HCT116 (cell line): ENCODE results near the gene KCNK1. TPM values are rescaled to one million over a fixed set of nuclear protein-coding genes. Genes with fewer than 3 reads are reported as not detected.

Experiments
- ATAC-seq: fragments of 200-7000 bp; cut with Tn5 transposase; 2 replicates; pipeline ENCODE4 v1.9.1; 2020; ENCODE audit warnings: mild to moderate bottlenecking, moderate library complexity
- BruUV-seq: library from RNA; stranded (reverse); fragments of 400-500 nt; replicated peaks from 2 replicates; lab custom pipeline; 2021; lab: Mats Ljungman, UMichigan
- CTCF ChIA-PET: fragments of 300-600 bp; sonication (Branson Sonifier 250); formaldehyde crosslinking; loops from one replicate; lab custom pipeline; 2021; ENCODE audit warnings: antibody characterized with exemption; lab: Charles Lee
- POLR2A ChIA-PET: fragments of 300-600, 350-600 bp; sonication (Branson Sonifier 250); formaldehyde crosslinking; loops from one replicate; lab custom pipeline; 2021; ENCODE audit warnings: antibody characterized with exemption; lab: Charles Lee
- RAD21 ChIA-PET, 2 experiments: fragments of 300-600 bp; sonication (Branson Sonifier 250); formaldehyde crosslinking; loops; one replicate each; lab custom pipeline; 2023; ENCODE audit warnings: low total read pairs in 2 of 2; ENCODE audit not compliant: uncharacterized antibody in 2 of 2, unreplicated experiment in 2 of 2, low non-redundant PET in 1 of 2; lab: Charles Lee
- DNase-seq: peaks from one replicate; pipeline ENCODE4 v3.0.0-alpha.2; 2010; ENCODE audit warnings: low read depth, low spot score
- H2AFZ ChIP-seq: fragments of 200-600 bp; shearing (Covaris generic), sonication (generic); 2 replicates; pipeline ENCODE4 v1.6.1; 2017; ENCODE audit warnings: low read depth, mixed run types, mixed read lengths, antibody characterized with exemption, low read length; ENCODE audit not compliant: poor library complexity, severe bottlenecking
- H3K27ac ChIP-seq: 2 replicates; pipeline ENCODE4 v1.5.1; 2012; ENCODE audit warnings: low read depth, low read length
- H3K27me3 ChIP-seq: fragments of 200-600 bp; sonication (generic); 2 replicates; pipeline ENCODE4 v1.6.1; 2016; ENCODE audit warnings: mixed run types, low read length, mixed read lengths; ENCODE audit not compliant: insufficient read depth
- H3K36me3 ChIP-seq, 2 experiments: fragments of 200-500 bp in 1 of 2; fragments of 200-600 bp in 1 of 2; sonication (Bioruptor generic) in 1 of 2; sonication (generic) in 1 of 2; 2 replicates each; pipeline versions ENCODE4 v1.5.1 to v1.6.1; 2014 to 2016; ENCODE audit warnings: low read length in 2 of 2, inconsistent platforms in 1 of 2, mixed read lengths in 1 of 2, mixed run types in 1 of 2; ENCODE audit not compliant: insufficient read depth in 2 of 2, control insufficient read depth in 1 of 2
- H3K4me1 ChIP-seq, 2 experiments: fragments of 200-600 bp in 1 of 2; sonication (generic) in 1 of 2; 2 replicates each; pipeline versions ENCODE4 v1.5.1 to v1.6.1; 2012 to 2017; ENCODE audit warnings: low read length in 2 of 2, inconsistent platforms in 1 of 2, mild to moderate bottlenecking in 1 of 2, mixed read lengths in 1 of 2, mixed run types in 1 of 2, moderate library complexity in 1 of 2; ENCODE audit not compliant: insufficient read depth in 2 of 2, control insufficient read depth in 1 of 2
- H3K4me2 ChIP-seq: fragments of 200-600 bp; sonication (generic); 2 replicates; pipeline ENCODE4 v1.6.1; 2017; ENCODE audit warnings: mixed run types, low read length, mixed read lengths
- H3K4me3 ChIP-seq, 2 experiments: fragments of 200-600 bp in 1 of 2; sonication (generic) in 1 of 2; replicated peaks in 1 of 2; 2 replicates each; pipeline ENCODE4 v1.5.1; 2011 to 2016; ENCODE audit warnings: low read length in 2 of 2, control low read depth in 1 of 2, low read depth in 1 of 2, mild to moderate bottlenecking in 1 of 2, mixed read lengths in 1 of 2, mixed run types in 1 of 2
- H3K79me2 ChIP-seq: fragments of 200-600 bp; sonication (generic); 2 replicates; pipeline ENCODE4 v1.6.1; 2017; ENCODE audit warnings: mild to moderate bottlenecking, mixed run types, low read length, moderate library complexity, mixed read lengths; ENCODE audit not compliant: insufficient read depth
- H3K9ac ChIP-seq: fragments of 200-600 bp; sonication (generic); 2 replicates; pipeline ENCODE4 v1.6.1; 2016; ENCODE audit warnings: low read length, mixed read lengths
- H3K9me2 ChIP-seq: fragments of 200-600 bp; sonication (generic), shearing (Covaris generic); 2 replicates; pipeline ENCODE4 v1.6.1; 2017; ENCODE audit warnings: mixed run types, mild to moderate bottlenecking, moderate library complexity; ENCODE audit not compliant: insufficient read depth
- H3K9me3 ChIP-seq, 2 experiments: fragments of 200-500 bp in 1 of 2; fragments of 200-600 bp in 1 of 2; sonication (Bioruptor generic) in 1 of 2; sonication (generic) in 1 of 2; 2 replicates each; pipeline ENCODE4 v1.6.1; 2014 to 2017; ENCODE audit warnings: low read length in 2 of 2, mixed read lengths in 2 of 2, inconsistent platforms in 1 of 2, low read depth in 1 of 2, mild to moderate bottlenecking in 1 of 2, mixed run types in 1 of 2, moderate library complexity in 1 of 2; ENCODE audit not compliant: control insufficient read depth in 1 of 2, insufficient read depth in 1 of 2
- H4K20me1 ChIP-seq: fragments of 200-600 bp; sonication (generic), shearing (Covaris generic); 2 replicates; pipeline ENCODE4 v1.6.1; 2017; ENCODE audit warnings: mixed run types, mild to moderate bottlenecking, moderate library complexity; ENCODE audit not compliant: insufficient read depth
- POLR2A ChIP-seq: IDR thresholded peaks from 2 replicates; pipeline ENCODE4 v1.7.0; 2011; ENCODE audit warnings: borderline replicate concordance; ENCODE audit not compliant: insufficient read depth, insufficient read length; ENCODE audit errors: extremely low read depth
- POLR2AphosphoS5 ChIP-seq: IDR thresholded peaks from 2 replicates; pipeline ENCODE4 v1.6.1; 2011; ENCODE audit warnings: mild to moderate bottlenecking, low read depth, low read length, moderate library complexity
- SP1 ChIP-seq: IDR thresholded peaks from 2 replicates; pipeline ENCODE4 v1.6.1; 2012; ENCODE audit warnings: low read depth
- intact Hi-C: fragments of 100-400 bp; cut with micrococcal nuclease; formaldehyde crosslinking; loops from 2 replicates; pipeline ENCODE4 v1.10.0; 2022
- total RNA-seq: library from RNA; stranded (reverse); gene quantifications from one replicate; pipeline ENCODE4 v1.2.1, GENCODE V29; 2021; ENCODE audit not compliant: unreplicated experiment
- TF ChIP-seq, protein P1 (sequence below): IDR thresholded peaks from 2 replicates; pipeline ENCODE4 v1.6.1; 2012
- TF ChIP-seq, protein P2 (sequence below): IDR thresholded peaks from 2 replicates; pipeline ENCODE4 v1.6.1; 2012; ENCODE audit warnings: low read depth

The KCNK1 gene
- total RNA-seq, 1 experiment from 2014 or later: 28.4 TPM

- TF ChIP-seq, protein P1, sequence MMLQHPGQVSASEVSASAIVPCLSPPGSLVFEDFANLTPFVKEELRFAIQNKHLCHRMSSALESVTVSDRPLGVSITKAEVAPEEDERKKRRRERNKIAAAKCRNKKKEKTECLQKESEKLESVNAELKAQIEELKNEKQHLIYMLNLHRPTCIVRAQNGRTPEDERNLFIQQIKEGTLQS: no peak
These were observed 27.6 kb upstream of the KCNK1 start (continued) for GRCh38 chr1:233586301-233586700.

DNA sequence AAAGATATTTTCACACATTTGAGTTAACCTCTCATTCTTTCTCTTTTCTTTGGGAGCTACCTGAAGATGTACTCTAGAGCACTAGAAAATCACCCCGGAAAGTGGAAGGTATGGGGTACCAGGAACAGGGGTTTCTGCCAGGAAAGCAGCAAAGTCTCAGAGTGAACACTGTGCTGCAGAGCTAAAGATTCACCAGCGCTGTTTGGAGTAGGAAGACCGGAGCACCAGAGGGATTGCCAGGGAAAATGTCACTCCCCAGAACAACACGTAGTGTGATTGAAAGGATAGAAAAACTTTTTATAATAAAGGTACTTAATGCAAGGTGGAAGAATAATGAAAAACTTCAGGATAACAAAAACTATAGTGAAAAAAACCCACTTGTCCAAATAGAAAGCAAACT, 26.7 kb upstream of the KCNK1 start:
- no peak overlapping the region for H3K27ac ChIP-seq
- ChIA-PET POLR2A (no interaction called here), RAD21 (no interaction called here), CTCF (no interaction called here)
- H3K36me3 ChIP-seq: no peaks in the 10 kb centered on the region
- H2AFZ ChIP-seq: no peak overlapping the region
- BruUV-seq: no TSS peak
- ATAC-seq: no peak
- no peak overlapping the region for H3K4me3 ChIP-seq
- H3K27me3 ChIP-seq: no peaks in the 10 kb centered on the region
- no peaks in the 10 kb centered on the region for H3K79me2 ChIP-seq
- no peak overlapping the region for H3K4me2 ChIP-seq
- H3K4me1 ChIP-seq: no peaks in the 10 kb centered on the region
- H3K9me2 ChIP-seq: no peaks in the 10 kb centered on the region
- H3K9me3 ChIP-seq: no peaks in the 10 kb centered on the region
- intact Hi-C loops: no loop called here
- no peak overlapping the region for H3K9ac ChIP-seq
- no peaks in the 10 kb centered on the region for H4K20me1 ChIP-seq
- TF ChIP-seq POLR2A: no peak
- TF ChIP-seq, protein P2, sequence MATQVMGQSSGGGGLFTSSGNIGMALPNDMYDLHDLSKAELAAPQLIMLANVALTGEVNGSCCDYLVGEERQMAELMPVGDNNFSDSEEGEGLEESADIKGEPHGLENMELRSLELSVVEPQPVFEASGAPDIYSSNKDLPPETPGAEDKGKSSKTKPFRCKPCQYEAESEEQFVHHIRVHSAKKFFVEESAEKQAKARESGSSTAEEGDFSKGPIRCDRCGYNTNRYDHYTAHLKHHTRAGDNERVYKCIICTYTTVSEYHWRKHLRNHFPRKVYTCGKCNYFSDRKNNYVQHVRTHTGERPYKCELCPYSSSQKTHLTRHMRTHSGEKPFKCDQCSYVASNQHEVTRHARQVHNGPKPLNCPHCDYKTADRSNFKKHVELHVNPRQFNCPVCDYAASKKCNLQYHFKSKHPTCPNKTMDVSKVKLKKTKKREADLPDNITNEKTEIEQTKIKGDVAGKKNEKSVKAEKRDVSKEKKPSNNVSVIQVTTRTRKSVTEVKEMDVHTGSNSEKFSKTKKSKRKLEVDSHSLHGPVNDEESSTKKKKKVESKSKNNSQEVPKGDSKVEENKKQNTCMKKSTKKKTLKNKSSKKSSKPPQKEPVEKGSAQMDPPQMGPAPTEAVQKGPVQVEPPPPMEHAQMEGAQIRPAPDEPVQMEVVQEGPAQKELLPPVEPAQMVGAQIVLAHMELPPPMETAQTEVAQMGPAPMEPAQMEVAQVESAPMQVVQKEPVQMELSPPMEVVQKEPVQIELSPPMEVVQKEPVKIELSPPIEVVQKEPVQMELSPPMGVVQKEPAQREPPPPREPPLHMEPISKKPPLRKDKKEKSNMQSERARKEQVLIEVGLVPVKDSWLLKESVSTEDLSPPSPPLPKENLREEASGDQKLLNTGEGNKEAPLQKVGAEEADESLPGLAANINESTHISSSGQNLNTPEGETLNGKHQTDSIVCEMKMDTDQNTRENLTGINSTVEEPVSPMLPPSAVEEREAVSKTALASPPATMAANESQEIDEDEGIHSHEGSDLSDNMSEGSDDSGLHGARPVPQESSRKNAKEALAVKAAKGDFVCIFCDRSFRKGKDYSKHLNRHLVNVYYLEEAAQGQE: no peak
- TF ChIP-seq POLR2AphosphoS5: no peak
- TF ChIP-seq SP1: no peak
- TF ChIP-seq, all 23 proteins: peak for 0
- DNase-seq: no peak
